COLO668 (cell line): ENCODE measurements around the gene CENPK.
"Not testable (repeated sequence)": the region's sequence is repeated elsewhere in the genome, so short reads cannot be mapped to it uniquely, and the experiment has no call there.

ENCODE experiments used
- DNase-seq: peaks from one replicate; lab custom pipeline; 2025; ENCODE audit not compliant: unreplicated experiment; lab: John Stamatoyannopoulos, UW

The CENPK gene, protein sequence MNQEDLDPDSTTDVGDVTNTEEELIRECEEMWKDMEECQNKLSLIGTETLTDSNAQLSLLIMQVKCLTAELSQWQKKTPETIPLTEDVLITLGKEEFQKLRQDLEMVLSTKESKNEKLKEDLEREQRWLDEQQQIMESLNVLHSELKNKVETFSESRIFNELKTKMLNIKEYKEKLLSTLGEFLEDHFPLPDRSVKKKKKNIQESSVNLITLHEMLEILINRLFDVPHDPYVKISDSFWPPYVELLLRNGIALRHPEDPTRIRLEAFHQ

DNA sequence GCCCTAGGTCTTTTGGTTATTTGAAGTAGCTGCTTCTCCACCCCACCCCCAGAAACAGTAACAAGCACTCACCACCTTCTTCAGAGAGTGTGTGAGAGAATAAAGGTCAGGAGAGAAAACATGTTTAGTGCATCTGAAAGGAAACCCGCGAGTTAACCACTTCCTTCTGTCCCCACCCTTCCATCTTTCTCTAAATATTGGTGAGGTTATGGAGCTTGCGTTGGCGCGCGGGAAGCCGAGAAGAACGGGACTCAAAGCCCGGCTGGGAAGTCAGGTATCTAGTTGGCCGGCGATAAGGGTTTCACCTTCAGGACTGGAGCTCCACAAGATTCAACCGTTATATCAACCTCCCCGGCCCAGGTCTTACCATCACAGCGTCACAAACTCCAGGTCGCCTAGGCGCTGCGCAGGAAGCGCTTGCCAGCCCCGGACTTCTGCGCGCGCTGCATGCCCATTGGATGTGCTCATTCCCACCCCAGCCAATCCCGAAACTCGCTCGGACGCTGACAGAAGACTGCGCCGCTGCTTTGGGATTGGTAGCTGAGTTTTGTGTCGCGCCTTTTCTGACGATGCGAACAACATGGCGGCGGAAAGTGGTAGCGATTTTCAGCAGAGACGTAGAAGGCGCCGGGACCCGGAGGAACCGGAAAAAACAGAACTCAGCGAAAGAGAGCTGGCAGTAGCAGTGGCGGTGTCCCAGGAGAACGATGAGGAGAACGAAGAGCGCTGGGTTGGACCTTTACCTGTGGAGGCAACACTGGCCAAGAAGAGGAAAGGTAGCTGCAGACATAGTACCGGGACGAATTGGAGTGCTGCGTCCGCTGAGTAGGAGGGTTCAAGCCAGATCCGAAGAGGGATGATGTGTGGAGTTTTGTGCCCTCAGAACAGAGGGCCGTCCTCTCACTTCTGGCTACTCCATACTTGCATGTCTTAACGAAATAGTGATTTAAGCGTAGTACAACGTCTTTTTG, at the start of gene CENPK, which contains the start of gene PPWD1:
Gene CENPK, minus strand, starts transcription at position 438 of the 971 bp plus-strand sequence. CDS start 8,261 bp downstream, outside the sequence.
Gene PPWD1, plus strand, starts transcription at position 566 of the 971 bp plus-strand sequence. Its CDS starts 15 bp downstream, at position 581.
- DNase-seq, result peak; percentile 91

DNA sequence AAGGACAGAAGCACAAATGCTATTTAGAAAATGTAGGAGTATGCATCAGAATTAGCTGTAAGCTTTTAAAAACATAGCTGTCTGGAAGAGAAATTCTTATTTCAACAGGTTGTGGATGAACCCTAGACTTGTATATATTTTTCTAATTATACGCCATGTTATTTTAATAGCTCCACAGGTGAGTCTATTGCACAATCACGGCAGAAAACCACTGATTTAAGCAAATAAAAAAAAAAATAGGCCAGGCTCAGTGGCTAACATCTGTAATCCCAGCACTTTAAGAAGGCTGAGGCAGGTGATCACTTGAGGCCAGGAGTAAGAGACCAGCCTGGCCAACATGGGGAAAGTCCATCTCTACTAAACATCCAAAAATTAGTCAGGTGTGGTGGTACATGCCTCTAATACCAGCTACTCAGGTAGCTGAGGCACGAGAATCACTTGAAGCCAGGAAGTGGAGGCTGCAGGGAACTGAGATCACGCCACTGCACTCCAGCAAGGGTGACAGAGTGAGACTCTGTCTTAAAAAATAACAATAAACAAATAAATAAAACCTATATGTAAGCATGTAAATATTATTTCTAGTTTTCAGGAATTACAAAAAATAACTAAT, 49.4 kb upstream of the CENPK start:
- peak; percentile 1 for DNase-seq

DNA sequence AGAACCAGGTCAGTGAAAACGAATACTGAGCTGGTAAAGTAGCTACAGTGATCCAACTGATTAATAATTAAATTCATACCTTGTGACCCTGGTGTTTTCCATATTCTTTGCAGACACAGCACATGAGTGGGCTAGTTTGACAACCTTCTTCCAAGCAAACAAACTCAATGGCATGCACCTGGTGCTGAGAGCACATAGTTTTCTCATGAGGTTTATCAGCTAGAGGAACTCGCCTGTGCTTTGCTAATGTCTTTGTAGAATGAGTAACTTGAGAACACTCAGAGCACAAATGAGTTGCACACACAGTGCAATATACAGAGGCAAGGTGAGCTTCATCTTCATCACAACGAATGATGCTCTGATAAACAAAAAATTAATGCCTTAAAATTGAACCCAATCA, 48.6 kb upstream of the CENPK start:
- DNase-seq, result peak; percentile 68

DNA sequence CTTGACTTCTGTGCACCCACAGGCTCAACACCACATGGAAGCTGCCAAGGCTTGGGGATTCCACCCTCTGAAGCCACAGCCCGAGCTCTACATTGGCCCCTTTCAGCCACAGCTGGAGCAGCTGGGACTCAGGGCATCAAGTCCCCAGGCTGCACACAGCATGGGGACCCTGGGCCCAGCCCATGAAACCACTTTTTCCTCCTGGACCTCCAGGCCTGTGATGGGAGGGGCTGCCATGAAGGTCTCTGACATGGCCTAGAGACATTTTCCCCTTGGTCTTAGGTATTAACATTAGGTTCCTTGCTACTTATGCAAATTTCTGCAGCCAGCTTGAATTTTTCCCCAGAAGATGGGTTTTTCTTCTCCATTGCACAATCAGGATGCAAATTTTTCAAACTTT, 38.8 kb upstream of the CENPK start:
- not testable (repeated sequence) for DNase-seq

DNA sequence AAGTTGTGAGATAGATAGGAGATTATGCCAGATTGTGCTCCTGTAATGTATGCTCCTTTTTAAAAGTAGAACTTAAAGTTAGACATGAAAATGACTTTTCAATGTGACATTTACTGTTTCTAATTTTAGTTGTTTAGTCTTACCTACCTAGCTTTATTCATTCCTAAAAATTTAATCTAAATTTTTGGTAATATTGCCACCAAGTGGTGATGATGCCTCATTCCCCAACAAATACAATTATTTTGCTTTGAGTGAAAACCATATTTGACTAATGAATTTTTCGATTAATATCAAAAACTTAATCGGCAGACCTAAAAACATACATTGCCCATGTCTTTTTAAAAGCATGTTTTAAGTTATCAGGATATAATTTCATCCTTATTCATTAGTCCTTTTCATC, 25.7 kb upstream of the CENPK start:
- DNase-seq, result no peak

DNA sequence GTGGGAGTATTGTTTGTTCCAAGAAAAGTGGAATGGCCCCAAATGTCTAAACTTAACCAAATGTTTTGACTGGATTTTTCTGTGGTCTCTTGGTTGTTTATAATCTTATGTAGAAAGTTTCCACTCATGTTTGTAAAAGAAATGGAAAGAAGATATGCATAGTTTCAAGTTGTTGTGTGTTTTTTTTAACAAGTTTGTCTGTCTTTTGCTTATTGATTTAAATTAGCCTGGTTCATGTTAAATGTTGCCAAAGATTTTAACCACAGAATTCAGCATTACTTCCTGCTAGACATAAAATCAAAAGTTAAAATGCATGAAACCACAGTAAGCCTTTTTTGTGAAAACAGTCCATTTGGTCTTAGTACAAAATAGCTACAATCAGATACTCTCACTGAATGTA, 14.2 kb upstream of the CENPK start:
- no peak for DNase-seq

DNA sequence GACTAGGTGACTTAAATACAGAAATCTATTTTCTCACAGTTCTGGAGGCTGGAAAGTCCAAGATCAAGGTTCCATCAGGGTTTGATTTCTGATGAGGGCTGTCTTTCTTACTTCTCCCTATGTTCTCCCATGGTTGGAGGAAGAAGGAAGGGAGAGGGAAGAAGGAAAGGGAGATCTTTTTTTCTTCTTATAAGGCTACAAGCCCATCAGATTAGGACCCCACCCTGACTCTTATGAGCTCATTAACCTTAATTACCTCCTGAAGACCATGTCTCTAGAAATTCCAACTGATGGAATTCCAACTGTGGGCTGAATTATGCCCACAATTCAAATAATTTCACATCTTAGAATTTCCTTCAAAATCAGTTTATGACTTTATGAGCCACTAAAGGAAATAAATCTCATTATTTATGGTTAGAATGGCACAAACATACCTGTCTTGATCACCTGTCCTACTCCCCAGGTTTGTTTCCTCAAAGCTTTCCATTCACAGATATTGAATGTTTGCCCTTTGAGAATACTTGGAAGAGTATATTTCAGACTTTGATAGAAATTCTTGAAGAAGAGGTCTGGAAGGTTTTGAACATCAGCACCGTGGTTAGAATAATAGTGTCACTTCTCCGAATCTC, 7.7 kb upstream of the CENPK start:
- DNase-seq, result no peak

DNA sequence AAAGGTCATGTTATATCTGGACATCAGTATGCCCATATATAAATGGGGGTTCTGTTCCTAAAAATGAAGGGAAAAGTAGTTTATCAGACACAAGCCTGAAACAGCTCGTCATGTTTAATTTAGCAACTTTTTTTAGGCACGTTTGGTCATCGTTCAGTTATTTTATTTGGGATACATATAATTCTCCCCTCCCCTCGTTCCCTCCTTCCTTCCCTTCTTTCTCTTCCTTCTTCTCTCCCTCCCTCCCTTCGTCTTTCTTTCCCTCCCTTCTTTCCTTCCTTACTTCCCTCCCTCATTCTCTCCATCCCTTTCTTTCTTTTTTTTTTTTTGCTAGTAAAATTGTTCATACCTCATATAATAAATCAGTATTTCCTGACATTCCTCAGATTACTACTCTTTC, 3.5 kb upstream of the CENPK start:
- no peak for DNase-seq

DNA sequence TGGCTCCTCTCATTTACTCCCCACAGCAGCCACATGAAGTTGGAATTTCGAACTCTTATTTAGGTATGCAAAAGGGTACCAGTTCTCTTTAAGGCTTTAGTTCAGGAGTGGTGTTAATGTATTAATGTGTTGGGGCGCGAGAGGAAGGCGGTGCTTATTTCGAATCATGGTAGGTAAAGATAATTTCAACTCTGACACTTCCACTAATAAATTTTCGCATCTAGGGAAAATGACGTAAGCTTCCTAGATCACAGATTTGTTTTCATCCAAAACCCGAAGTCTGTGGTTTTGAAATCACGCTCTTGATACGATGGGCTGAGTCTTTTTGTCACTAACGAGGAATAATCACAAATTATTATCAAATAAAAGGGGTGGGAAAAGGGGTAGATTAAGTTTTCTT, 809 bp upstream of the CENPK start:
- no peak for DNase-seq

DNA sequence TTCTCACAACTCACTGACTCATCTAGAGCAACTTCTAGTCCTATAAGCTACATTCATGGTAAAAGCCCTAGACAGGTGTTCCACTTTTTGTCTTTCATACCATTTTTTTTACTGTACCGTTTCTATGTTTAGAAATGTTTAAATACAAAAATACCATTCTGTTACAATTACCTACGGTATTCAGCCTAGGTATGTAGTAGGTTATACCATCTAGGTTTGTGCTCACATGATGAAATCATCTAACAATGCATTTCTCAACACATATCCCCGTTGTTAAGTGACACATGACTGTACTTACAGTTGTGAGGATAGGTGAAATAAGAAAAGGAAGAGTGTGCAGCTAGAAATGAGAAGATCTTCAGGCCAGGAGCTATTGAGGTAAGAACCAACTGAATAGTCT, 6.2 kb downstream of the CENPK start:
- DNase-seq, result no peak

DNA sequence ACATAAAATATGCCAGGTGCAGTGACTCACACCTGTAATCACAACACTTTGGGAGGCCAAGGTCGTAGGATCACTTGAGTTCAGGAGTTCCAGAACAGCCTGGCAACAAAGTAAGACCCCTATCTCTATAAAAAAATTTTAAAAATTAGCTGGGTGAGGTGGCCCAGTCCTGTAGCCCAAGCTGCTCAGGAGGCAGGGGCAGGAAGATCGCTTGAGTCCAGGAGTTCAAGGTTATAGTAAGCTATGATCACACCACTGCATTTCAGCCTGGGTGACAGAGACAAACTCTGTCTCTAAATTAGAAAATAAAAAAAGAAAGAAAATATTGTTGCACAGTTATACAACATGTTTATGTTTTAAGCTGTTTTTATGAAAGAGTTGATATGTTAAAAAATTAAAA, 6.8 kb downstream of the CENPK start:
- no peak for DNase-seq

DNA sequence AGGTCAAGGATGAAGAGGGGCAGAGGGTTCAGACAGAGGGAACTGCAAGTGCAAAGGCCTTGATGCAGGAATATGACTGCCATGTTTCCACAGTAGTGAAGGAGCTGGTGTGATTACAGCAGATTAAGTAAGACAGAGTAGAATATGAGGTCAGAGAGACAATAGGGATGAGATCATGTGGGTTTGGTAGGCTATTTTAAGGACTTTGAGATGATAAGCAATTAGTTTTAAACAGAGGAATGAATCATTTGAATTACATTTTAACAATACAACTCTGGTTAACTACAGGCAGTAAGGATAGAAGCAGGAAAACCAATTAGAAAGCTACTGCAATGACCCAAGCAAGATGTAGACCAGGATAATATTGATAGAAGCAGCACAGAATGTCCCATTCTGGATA, 7.7 kb downstream of the CENPK start:
- no peak for DNase-seq

DNA sequence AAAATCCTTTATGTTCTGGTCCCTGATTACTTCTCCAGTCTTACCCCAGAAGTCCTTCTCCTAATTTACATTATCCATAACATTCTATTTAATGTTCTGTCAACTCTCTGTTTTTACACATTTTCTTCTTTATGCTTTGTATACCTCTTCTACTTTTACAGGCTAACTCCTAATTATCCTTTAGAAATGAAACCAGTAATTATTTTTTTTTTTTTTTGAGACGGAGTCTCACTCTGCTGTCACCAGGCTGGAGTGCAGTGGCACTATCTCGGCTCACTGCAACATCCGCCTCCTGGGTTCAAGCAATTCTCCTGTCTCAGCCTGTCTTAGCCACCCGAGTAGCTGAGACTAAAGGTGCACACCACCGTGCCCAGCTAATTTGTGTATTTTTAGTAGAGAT, 9.0 kb downstream of the CENPK start:
- no peak for DNase-seq

DNA sequence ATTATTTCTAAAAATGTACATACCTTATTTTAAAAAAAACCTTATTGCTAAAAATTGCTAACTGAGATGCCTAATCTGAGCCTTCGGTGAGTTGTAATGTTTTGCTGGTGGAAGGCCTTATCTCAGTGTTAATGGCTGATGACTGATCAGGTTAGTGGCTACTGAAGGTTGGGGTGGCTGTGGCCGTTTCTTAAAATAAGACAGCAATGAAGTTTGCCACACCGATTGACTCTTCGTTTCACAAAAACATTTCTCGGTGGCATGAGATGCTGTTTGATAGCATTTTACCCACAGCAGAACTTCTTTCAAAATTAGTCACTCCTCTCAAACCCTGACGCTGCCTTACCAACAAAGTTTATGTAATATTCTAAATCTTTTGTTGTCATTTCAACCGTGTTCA, 14.7 kb downstream of the CENPK start:
- no peak for DNase-seq

DNA sequence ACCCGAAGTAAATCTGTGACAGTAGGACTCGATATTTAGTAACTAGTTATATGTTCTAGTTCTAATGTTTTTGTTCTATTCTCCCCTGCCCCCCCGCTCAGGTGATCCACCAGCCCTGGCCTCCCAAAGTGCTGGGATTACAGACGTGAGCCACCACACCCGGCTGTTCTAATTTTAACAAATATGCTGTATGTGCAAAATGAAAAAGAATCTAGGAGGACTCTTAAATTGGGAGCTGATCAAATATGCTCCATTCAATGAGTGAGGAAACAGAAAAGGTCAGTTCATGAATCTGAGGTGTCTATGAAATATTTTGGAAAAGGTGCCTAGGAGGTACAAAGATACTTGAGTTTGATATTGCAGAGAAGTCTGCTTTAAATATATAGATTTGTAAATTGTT, 16.8 kb downstream of the CENPK start:
- DNase-seq, result no peak

DNA sequence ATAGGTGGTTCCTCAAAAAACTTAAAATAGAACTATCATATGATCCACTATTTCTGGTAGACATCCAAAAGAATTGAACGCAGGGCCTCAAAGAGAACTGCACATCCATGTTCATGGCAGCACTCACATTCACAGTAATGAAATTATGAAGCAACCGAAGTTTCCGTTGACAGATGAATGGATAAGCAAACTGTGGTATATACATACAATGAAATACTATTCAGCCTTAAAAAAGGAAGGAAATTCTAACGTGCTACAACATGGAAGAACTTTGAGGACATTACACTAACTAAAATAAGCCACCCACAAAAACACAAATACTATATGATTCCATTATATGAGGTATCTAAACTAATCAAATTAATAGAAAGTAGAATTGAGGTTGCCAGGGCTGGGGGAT, 18.5 kb downstream of the CENPK start:
- DNase-seq, result no peak

DNA sequence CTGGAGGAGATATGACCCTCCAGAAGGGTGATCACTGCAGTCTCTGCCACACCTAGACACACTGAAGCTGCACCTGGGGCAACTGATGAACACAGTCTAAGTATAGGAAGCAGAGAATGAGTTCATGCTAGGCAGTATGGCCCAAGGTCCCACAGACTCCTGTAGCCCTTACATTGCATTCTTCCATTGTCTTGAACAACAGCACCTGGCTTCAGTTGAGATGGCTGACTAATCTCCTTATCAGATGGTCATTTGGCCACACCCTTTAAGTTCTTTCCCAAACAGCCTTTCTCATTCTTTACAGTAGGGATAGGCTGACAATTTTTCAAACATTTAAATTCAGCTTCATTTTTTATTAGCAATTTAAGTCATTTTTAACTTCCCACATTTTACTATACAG, 23.1 kb downstream of the CENPK start:
- no peak for DNase-seq

DNA sequence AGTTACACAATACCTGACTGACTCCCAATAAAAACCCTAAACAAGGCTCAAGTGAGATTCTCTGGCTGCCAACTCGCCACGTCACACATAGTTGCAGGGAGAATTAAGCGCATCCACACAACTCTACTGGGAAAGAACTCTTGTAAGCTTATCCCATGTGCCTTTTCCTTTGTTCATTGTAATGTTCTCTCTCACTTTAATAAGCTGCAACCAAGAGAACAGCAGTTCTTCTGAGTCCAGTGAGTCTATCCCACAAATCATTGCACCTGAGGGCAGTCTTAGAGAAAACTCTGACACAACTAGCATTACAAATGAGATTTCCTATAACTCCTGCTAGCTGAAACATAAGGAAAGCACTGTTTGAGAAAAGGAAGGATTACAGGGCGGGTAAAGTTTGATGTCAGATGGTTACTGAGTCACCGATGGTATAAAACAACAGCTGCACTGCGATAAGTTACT, 27.4 kb downstream of the CENPK start:
- no peak for DNase-seq

DNA sequence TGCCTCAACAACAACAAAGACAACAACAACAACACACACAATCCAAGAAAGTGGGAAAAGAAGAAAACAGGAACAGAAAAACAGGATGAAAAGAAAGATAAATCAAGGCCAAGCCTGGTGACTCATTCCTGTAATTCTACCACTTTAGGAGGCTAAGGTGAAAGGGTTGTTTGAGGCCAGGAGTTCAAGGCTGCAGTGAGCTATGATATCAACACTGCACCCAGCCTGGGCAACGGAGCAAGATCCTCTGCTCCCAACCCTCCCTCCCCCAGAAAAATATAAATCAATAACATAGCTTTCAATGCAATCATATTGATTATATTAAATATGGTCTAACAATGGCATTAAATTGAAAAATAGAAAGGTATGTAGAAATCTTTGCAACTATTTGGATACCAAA, 32.1 kb downstream of the CENPK start:
- DNase-seq, result no peak

DNA sequence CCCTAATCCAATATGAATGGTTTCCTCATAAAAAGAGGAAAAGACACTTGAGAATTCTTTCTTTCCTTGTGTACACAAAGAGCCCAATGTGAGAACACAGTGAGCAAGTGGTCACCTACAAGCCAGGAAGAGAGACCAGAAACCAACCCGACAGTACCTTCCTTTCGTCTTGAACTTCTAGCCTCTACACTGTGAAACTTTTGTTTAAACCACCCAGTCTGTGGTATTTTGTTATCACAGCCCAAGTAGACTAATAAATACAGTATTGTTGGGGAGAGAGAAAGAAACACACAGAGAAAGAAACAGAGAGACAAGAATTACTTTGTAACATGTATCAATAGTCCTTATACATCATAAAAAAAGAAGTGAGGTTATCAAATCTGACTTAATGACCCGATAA, 37.2 kb downstream of the CENPK start:
- no peak for DNase-seq
